Suprapubic skin (tissue), 3 donors: ENCODE results near the gene NCAN.

Source experiments
- POLR2AphosphoS5 ChIP-seq, 3 donors: sonication (generic); formaldehyde crosslinking; IDR thresholded peaks; one replicate each; pipeline ENCODE4 v1.6.1; 2017; ENCODE audit warnings: antibody characterized with exemption in 3 of 3
- TF ChIP-seq, protein P1 (sequence below), 2 donors: fragments of 200-600 bp in 1 of 2; fragments of 450-650 bp in 1 of 2; sonication (generic) in 1 of 2; IDR thresholded peaks; one replicate each; pipeline ENCODE4 v1.5.1; 2016 to 2019; ENCODE audit warnings: antibody characterized with exemption in 2 of 2, mild to moderate bottlenecking in 1 of 2, moderate library complexity in 1 of 2

DNA sequence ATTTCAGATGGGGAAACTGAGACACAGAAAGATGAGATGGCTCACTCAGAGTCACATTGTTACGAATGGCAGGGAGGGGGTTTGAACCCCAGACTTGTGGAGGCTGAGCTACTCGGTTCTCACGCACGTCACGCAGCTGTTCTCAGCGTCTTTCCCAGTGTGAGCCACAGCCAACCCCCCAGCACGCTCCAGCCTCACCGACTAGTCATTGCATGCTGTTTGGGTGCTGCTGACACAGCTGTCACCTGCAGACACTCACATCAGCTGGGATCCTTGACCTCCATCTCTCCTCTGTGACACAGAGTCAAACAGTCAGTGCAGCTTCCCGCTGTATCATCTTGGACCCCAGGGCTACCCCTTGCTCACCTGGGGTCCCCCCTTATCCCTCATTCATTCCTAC lies 2.4 kb upstream of the NCAN start:
- TF ChIP-seq, protein P1, sequence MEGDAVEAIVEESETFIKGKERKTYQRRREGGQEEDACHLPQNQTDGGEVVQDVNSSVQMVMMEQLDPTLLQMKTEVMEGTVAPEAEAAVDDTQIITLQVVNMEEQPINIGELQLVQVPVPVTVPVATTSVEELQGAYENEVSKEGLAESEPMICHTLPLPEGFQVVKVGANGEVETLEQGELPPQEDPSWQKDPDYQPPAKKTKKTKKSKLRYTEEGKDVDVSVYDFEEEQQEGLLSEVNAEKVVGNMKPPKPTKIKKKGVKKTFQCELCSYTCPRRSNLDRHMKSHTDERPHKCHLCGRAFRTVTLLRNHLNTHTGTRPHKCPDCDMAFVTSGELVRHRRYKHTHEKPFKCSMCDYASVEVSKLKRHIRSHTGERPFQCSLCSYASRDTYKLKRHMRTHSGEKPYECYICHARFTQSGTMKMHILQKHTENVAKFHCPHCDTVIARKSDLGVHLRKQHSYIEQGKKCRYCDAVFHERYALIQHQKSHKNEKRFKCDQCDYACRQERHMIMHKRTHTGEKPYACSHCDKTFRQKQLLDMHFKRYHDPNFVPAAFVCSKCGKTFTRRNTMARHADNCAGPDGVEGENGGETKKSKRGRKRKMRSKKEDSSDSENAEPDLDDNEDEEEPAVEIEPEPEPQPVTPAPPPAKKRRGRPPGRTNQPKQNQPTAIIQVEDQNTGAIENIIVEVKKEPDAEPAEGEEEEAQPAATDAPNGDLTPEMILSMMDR (IDR thresholded peaks at IDR 0.05), result no peak
- TF ChIP-seq POLR2AphosphoS5 (IDR thresholded peaks at IDR 0.05), result no peak
